ENCODE measurements around the gene MOB3A. TPM values are rescaled to one million over a fixed set of nuclear protein-coding genes. Genes with fewer than 3 reads are reported as not detected.

The MOB3A gene
- total and polyA plus RNA-seq, 12 donors, result 8.9 to 30.5 (median 15.7) TPM

GRCh38 chr19:2080336-2080988 is 15.7 kb downstream of the MOB3A start:
- no peak for ATAC-seq
- DNase-seq, result no peak
- Histone ChIP-seq H3K4me3 (no peak overlapping the region), H3K27ac (no peak overlapping the region), H3K36me3 (peaks cover 0 to 94% (median 27%) of the 10 kb centered on the region in 9 donors), H3K27me3 (no peaks in the 10 kb centered on the region), H3K9me3 (no peaks in the 10 kb centered on the region), H3K4me1 (peaks cover 0 to 48% (median 14%) of the 10 kb centered on the region in 9 donors)
- no peak for TF ChIP-seq CTCF (IDR thresholded peaks at IDR 0.05)
- intact Hi-C loops (cut with DNase I), result no loop called here
- 90% methylated on average over 23 of the region's 23 CpGs for WGBS, 2 donors

GRCh38 chr19:2079865-2080301 is 16.2 kb downstream of the MOB3A start:
- no peaks in the 10 kb centered on the region for H3K9me3 ChIP-seq
- 89 to 90% methylated on average over 23 of the region's 23 CpGs for WGBS, 2 donors
- intact Hi-C loops (cut with DNase I), result loop anchor here in 3 of 10 donors (5.0 to 10.0 kb wide), 2 partner anchors 155 to 158 kb away; no protein-coding TSS in a partner anchor
- TF ChIP-seq CTCF (IDR thresholded peaks at IDR 0.05), result no peak
- no peaks in the 10 kb centered on the region for H3K27me3 ChIP-seq
- H3K4me1 ChIP-seq, result peaks cover 0 to 45% (median 12%) of the 10 kb centered on the region in 9 donors
- no peak overlapping the region for H3K27ac ChIP-seq
- H3K36me3 ChIP-seq, result peaks cover 0 to 99% (median 33%) of the 10 kb centered on the region in 9 donors
- no peak overlapping the region for H3K4me3 ChIP-seq
- ATAC-seq (no peak), DNase-seq (no peak)

GRCh38 chr19:2079076-2079864 is 16.9 kb downstream of the MOB3A start:
- ATAC-seq (no peak), DNase-seq (no peak)
- no peak for TF ChIP-seq CTCF (IDR thresholded peaks at IDR 0.05)
- Histone ChIP-seq H3K36me3 (peaks cover 0 to 99% (median 34%) of the 10 kb centered on the region in 9 donors), H3K4me3 (no peak overlapping the region), H3K27me3 (no peaks in the 10 kb centered on the region), H3K27ac (no peak overlapping the region), H3K9me3 (no peaks in the 10 kb centered on the region), H3K4me1 (peaks cover 0 to 47% (median 12%) of the 10 kb centered on the region in 9 donors)
- intact Hi-C loops (cut with DNase I), result loop anchor here in 3 of 10 donors (5.0 to 10.0 kb wide), 2 partner anchors 154 to 157 kb away; no protein-coding TSS in a partner anchor
- 93 to 94% methylated on average over 32 of the region's 32 CpGs for WGBS, 2 donors

GRCh38 chr19:2077833-2078619 is 18.1 kb downstream of the MOB3A start:
- no peaks in the 10 kb centered on the region for H3K9me3 ChIP-seq
- TF ChIP-seq CTCF (IDR thresholded peaks at IDR 0.05), result no peak
- no peak overlapping the region for H3K4me3 ChIP-seq
- H3K36me3 ChIP-seq, result peaks cover 0 to 99% (median 42%) of the 10 kb centered on the region in 9 donors
- intact Hi-C loops (cut with DNase I), result loop anchor here in 3 of 10 donors (5.0 to 10.0 kb wide), 2 partner anchors 153 to 156 kb away; no protein-coding TSS in a partner anchor
- 97% methylated on average over 44 of the region's 44 CpGs for WGBS, 2 donors
- H3K27me3 ChIP-seq, result no peaks in the 10 kb centered on the region
- ATAC-seq (no peak), DNase-seq (no peak)
- H3K4me1 ChIP-seq, result peaks cover 0 to 42% (median 1%) of the 10 kb centered on the region in 9 donors
- H3K27ac ChIP-seq, result no peak overlapping the region

Measured in heart right ventricle (tissue), 16 donors.